Measurements from ENCODE around the gene EXD3.
"Not testable (repeated sequence)": the region's sequence is repeated elsewhere in the genome, so short reads cannot be mapped to it uniquely, and the experiment has no call there.

Gene EXD3

DNA sequence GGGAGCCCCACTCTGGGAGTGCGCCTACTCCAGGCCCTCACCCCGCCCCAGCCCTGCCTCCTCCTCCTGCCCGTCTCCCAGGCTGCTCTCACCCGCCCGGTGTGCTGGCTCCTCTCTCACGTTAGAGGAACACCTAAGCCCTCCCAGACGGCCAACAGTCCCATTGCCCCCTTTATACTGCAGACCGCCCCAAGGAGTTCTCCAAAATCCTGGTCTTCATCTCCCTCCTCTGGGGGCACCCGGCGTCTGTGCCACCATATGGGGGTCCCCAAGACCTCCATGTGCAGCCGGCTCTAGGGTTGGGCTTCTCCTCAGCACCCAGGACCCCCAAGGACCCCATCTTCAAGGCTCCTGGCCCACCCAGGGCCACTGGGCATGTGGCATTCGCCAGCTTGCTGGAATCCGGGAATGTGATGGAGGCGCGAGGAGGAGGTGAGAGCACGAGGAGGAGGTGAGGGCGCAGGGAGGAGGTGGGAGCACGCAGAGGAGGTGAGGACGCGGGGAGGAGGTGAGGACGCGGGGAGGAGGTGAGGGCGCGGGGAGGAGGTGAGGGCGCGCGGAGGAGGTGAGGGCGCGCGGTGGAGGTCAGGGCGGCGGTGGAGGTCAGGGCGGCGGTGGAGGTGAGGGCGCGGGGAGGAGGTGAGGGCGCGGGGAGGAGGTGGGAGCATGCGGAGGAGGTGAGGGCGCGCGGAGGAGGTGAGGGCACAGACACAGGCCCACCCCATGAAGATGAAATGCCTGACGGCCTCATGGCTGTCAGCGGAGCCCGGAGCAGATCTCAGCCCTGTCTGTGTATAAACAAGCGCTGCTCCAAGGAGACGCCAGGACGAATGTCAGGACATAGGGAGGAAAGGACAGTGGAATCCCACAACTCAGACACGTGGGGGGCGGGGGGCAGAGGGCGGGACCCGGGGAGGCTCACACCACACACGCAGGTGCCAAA, 41.2 kb downstream of the EXD3 start:
- H3K4me3 ChIP-seq (ENCODE audit: low read depth, low read length): no peak overlapping the region

DNA sequence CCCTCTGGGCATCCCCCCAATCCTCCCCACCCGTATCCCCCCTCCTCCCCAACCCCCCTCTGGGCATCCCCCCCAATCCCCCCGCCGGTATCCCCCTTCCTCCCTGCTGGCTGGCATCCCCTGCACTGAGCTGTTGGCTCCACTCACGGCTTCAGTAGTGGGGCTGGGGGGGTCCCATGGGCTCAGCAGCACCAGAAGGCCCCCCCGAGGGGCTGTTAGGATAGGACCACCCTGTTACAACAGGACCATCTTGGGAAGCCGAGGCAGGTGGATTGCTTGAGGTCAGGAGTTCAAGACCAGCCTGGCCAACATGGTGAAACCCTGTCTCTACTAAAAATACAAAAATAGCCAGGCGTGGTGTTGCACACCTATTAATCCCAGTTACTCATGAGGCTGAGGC, 42.4 kb downstream of the EXD3 start:
- TF ChIP-seq, protein P1, sequence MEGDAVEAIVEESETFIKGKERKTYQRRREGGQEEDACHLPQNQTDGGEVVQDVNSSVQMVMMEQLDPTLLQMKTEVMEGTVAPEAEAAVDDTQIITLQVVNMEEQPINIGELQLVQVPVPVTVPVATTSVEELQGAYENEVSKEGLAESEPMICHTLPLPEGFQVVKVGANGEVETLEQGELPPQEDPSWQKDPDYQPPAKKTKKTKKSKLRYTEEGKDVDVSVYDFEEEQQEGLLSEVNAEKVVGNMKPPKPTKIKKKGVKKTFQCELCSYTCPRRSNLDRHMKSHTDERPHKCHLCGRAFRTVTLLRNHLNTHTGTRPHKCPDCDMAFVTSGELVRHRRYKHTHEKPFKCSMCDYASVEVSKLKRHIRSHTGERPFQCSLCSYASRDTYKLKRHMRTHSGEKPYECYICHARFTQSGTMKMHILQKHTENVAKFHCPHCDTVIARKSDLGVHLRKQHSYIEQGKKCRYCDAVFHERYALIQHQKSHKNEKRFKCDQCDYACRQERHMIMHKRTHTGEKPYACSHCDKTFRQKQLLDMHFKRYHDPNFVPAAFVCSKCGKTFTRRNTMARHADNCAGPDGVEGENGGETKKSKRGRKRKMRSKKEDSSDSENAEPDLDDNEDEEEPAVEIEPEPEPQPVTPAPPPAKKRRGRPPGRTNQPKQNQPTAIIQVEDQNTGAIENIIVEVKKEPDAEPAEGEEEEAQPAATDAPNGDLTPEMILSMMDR (IDR thresholded peaks at IDR 0.05; ENCODE audit: insufficient read depth, low read depth, low read length, missing control alignments): no peak
- DNase-seq (ENCODE audit: low read depth): no peak

More for the DNA sequence above, 41.2 kb downstream of the EXD3 start:
- no peak for DNase-seq (ENCODE audit: low read depth)
- TF ChIP-seq, protein P1 (IDR thresholded peaks at IDR 0.05; ENCODE audit: insufficient read depth, low read depth, low read length, missing control alignments): no peak

DNA sequence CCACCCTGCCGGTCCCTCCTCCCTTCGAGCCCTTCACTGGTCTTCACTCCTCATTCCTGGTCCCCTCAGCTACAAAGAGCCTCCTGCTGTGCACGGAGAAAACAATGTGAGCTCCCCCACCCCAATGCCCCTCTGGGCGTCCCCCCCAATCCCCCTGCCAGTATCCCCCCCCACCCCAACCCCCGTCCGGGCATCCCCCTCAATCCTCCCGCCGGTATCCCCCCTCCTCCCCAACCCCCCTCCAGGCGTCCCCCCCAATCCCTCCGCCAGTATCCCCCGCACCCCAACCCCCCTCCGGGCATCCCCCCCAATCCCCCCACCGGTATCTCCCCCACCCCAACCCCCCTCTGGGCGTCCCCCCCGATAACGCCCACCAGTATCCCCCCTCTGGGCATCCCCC, 42.8 kb downstream of the EXD3 start:
- DNase-seq (ENCODE audit: low read depth): no peak
- no peak overlapping the region for H3K4me3 ChIP-seq (ENCODE audit: low read depth, low read length)
- TF ChIP-seq, protein P1 (IDR thresholded peaks at IDR 0.05; ENCODE audit: insufficient read depth, low read depth, low read length, missing control alignments): no peak

More for the DNA sequence above, 42.4 kb downstream of the EXD3 start:
- no peak overlapping the region for H3K4me3 ChIP-seq (ENCODE audit: low read depth, low read length)

DNA sequence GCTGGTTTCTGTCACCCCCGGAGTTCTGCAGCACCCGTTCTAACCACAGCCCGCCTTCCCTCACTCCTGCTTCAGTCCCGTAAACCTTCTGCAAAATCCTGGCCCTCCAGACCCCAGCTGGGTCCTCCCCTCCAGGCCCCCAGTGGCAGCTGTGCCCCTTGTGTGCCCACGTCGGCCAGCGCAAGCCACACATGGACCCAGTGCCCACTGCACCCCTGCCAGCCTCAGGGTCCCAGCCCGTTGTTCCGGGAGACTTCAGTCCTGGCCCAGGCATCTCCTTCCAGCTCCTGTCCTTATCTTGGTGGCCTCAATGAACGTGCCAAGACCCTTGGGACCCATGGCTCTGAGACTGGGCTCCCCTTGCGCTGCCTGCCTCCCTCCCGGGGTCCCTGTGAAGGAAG, 43.2 kb downstream of the EXD3 start:
- TF ChIP-seq, protein P1 (IDR thresholded peaks at IDR 0.05; ENCODE audit: insufficient read depth, low read depth, low read length, missing control alignments): no peak
- DNase-seq (ENCODE audit: low read depth): no peak
- no peak overlapping the region for H3K4me3 ChIP-seq (ENCODE audit: low read depth, low read length)

DNA sequence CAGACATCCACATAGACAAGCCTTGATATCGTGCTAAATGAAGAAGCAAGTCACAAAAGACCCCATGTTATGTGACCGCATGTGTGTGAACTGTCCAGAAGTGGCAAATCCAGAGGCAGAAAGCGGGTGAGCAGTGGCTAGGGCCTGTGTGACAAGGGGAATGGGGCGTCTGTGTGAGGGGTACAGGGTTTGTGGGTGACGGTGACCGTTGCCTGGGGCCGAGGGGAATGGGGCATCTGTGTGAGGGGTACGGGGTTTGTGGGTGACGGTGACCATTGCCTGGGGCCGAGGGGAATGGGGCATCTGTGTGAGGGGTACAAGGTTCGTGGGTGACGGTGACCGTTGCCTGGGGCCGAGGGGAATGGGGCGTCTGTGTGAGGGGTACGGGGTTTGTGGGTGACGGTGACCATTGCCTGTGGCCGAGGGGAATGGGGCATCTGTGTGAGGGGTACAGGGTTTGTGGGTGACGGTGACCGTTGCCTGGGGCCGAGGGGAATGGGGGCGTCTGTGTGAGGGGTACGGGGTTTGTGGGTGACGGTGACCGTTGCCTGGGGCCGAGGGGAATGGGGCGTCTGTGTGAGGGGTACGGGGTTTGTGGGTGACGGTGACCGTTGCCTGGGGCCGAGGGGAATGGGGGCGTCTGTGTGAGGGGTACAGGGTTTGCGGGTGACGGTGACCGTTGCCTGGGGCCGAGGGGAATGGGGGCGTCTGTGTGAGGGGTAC, 44.1 kb downstream of the EXD3 start:
- not testable (repeated sequence) for DNase-seq (ENCODE audit: low read depth); H3K4me3 ChIP-seq (ENCODE audit: low read depth, low read length)

DNA sequence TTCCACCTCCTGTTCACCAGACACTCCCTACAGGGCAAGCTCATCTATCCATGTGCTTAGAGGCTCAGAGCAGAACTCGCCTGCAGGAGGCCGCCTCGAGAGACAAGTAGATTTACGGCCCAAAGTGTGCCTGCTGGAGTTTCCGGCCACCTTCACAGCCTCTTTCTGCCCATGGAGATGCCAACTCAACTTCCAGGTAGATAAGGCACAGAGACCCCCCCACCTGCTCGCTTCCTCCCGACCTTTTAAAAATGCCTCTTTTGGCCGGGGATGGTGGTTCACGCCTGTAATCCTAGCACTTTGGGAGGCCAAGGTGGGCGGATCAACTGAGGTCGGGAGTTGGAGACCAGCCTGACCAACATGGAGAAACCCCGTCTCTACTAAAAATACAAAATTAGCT, 46.6 kb downstream of the EXD3 start:
- no peak for DNase-seq (ENCODE audit: low read depth)
- TF ChIP-seq, protein P1 (IDR thresholded peaks at IDR 0.05; ENCODE audit: insufficient read depth, low read depth, low read length, missing control alignments): no peak
- no peak overlapping the region for H3K4me3 ChIP-seq (ENCODE audit: low read depth, low read length)

DNA sequence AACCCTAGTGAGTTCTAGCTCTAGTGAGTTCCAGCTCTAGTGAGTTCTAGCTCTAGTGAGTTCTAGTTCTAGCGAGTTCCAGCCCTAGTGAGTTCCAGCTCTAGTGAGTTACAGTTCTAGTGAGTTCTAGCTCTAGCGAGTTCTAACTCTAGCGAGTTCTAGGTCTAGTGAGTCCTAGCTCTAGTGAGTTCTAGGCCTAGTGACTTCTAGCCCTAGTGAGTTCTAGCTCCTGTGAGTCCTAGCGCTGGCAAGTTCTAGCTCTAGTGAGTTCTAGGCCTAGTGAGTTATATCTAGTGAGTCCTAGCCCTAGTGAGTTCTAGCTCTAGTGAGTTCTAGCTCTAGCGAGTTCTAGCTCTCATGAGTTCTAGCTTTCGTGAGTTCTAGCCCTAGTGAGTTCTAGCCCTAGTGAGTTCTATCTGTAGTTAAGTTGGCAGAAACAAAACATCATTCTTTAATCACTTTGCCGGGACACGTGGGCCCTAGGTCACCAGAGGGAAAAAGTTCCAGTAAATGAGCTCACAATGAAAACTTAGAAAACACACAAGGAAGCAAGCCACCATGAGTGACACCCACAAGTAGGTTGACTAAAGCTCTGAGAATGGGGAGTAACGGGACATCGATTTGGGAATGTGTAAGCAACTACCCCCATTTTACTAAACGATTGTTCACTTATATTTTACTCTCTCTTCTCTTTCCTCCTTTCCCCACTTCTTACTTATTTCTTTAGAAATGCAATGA, 47.5 kb downstream of the EXD3 start:
- H3K4me3 ChIP-seq (ENCODE audit: low read depth, low read length): no peak overlapping the region
- no peak for DNase-seq (ENCODE audit: low read depth)
- TF ChIP-seq, protein P1 (IDR thresholded peaks at IDR 0.05; ENCODE audit: insufficient read depth, low read depth, low read length, missing control alignments): no peak

Data from GM12865 (cell line).